ENCODE data around the gene CCDC88B. TPM values are rescaled to one million over a fixed set of nuclear protein-coding genes. Genes with fewer than 3 reads are reported as not detected.

CCDC88B gene
- total and polyA plus RNA-seq, 9 of the 15 experiments (the other 6 are each of a cell fraction or from before 2014, with no cell fraction given): 0.13 to 18.1 (median 7.9) TPM

DNA sequence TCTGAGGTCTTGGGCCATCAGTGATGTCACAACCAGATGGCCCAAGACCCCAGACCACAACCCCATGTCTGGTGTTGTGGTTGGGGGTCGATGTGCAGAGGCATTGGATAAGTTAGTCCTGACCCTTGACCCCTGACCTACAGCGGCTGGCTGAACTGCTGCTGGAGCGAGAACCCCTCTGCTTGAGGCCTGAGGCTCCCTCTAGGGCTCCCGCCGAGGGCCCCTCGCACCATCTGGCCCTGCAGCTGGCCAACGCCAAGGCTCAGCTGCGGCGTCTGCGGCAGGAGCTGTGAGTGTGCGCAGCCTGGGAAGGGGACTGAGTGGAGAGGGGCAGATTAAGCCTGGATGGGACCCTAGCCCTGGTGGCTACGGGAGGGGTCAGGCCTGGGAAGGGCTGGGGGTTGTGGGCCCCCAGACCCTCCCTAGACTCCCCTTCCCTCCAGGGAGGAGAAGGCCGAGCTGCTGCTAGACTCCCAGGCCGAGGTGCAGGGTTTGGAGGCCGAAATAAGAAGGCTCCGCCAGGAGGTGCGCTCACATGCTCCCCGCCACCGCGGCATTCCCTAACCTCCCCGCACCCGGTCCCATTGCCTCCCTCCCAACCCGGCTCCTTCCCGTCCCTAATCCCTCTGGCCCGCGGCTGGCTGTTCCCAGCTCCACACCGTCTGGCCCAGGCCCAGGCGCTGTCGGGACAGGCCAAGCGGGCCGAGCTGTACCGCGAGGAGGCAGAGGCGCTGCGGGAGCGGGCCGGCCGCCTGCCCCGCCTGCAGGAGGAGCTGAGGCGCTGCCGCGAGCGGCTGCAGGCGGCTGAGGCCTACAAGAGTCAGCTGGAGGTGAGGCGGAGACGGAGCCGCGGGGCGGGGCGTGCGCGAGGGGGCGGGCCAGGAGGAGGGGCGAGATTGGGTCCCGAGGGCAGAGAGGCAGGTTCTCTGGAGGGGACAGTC, 2.1 kb downstream of the CCDC88B start (continued):
- TF ChIP-seq ZFPM2 (CRISPR knock-in tag; IDR thresholded peaks at IDR 0.05): peak; percentile 65; the same call in 1 of the 2 replicates
- no peak for TF ChIP-seq CREM (IDR thresholded peaks at IDR 0.05; ENCODE audit: low read depth)
- TF ChIP-seq KAT8 (IDR thresholded peaks at IDR 0.05; ENCODE audit: low read depth): no peak
- TF ChIP-seq, protein P1, sequence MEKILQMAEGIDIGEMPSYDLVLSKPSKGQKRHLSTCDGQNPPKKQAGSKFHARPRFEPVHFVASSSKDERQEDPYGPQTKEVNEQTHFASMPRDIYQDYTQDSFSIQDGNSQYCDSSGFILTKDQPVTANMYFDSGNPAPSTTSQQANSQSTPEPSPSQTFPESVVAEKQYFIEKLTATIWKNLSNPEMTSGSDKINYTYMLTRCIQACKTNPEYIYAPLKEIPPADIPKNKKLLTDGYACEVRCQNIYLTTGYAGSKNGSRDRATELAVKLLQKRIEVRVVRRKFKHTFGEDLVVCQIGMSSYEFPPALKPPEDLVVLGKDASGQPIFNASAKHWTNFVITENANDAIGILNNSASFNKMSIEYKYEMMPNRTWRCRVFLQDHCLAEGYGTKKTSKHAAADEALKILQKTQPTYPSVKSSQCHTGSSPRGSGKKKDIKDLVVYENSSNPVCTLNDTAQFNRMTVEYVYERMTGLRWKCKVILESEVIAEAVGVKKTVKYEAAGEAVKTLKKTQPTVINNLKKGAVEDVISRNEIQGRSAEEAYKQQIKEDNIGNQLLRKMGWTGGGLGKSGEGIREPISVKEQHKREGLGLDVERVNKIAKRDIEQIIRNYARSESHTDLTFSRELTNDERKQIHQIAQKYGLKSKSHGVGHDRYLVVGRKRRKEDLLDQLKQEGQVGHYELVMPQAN (IDR thresholded peaks at IDR 0.05; ENCODE audit: borderline replicate concordance): no peak
- TF ChIP-seq GTF2A2 (tag; IDR thresholded peaks at IDR 0.05): no peak
- TF ChIP-seq ZNF583 (CRISPR knock-in tag; IDR thresholded peaks at IDR 0.05): 0 out of 2 replicates have a peak, but pooled peaks have one; percentile 15
- TF ChIP-seq ZNF23 (CRISPR knock-in tag; IDR thresholded peaks at IDR 0.05): no peak
- no peak for TF ChIP-seq POLR2B (IDR thresholded peaks at IDR 0.05; ENCODE audit: low read depth, partially characterized antibody)
- no peak for TF ChIP-seq EP300 (IDR thresholded peaks at IDR 0.05; ENCODE audit: low read length)
- no peak for TF ChIP-seq XRCC3 (IDR thresholded peaks at IDR 0.05)
- no peak for TF ChIP-seq MTF1 (CRISPR knock-in tag; IDR thresholded peaks at IDR 0.05; ENCODE audit: borderline replicate concordance)
- no peak for TF ChIP-seq ZNF75A (CRISPR knock-in tag; IDR thresholded peaks at IDR 0.05)
- TF ChIP-seq, protein P2, sequence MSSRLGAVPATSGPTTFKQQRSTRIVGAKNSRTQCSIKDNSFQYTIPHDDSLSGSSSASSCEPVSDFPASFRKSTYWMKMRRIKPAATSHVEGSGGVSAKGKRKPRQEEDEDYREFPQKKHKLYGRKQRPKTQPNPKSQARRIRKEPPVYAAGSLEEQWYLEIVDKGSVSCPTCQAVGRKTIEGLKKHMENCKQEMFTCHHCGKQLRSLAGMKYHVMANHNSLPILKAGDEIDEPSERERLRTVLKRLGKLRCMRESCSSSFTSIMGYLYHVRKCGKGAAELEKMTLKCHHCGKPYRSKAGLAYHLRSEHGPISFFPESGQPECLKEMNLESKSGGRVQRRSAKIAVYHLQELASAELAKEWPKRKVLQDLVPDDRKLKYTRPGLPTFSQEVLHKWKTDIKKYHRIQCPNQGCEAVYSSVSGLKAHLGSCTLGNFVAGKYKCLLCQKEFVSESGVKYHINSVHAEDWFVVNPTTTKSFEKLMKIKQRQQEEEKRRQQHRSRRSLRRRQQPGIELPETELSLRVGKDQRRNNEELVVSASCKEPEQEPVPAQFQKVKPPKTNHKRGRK (tag; IDR thresholded peaks at IDR 0.05): no peak
- peak; percentile 94 for TF ChIP-seq DACH1 (IDR thresholded peaks at IDR 0.05; ENCODE audit: partially characterized antibody)
- peak; percentile 58; the same call in 1 of the 2 replicates for TF ChIP-seq GABPB1 (CRISPR knock-in tag; IDR thresholded peaks at IDR 0.05)
- TF ChIP-seq KLF1 (tag; IDR thresholded peaks at IDR 0.05): no peak
- TF ChIP-seq NFIX (CRISPR knock-in tag; IDR thresholded peaks at IDR 0.05; ENCODE audit: low read depth): no peak
- TF ChIP-seq MCM3 (IDR thresholded peaks at IDR 0.05): no peak
- TF ChIP-seq KDM2B (CRISPR knock-in tag; IDR thresholded peaks at IDR 0.05): peak; percentile 15; the same call in 1 of the 2 replicates
- no peak for TF ChIP-seq COPS2 (conservative IDR thresholded peaks at IDR 0.05)
- TF ChIP-seq ELF4 (CRISPR knock-in tag; IDR thresholded peaks at IDR 0.05): no peak
- TF ChIP-seq, protein P3, sequence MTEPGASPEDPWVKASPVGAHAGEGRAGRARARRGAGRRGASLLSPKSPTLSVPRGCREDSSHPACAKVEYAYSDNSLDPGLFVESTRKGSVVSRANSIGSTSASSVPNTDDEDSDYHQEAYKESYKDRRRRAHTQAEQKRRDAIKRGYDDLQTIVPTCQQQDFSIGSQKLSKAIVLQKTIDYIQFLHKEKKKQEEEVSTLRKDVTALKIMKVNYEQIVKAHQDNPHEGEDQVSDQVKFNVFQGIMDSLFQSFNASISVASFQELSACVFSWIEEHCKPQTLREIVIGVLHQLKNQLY (CRISPR knock-in tag; conservative IDR thresholded peaks at IDR 0.05): no peak
